ENCODE data around the gene TAB2.
"Not testable (repeated sequence)": the region's sequence is repeated elsewhere in the genome, so short reads cannot be mapped to it uniquely, and the experiment has no call there.

The TAB2 gene

DNA sequence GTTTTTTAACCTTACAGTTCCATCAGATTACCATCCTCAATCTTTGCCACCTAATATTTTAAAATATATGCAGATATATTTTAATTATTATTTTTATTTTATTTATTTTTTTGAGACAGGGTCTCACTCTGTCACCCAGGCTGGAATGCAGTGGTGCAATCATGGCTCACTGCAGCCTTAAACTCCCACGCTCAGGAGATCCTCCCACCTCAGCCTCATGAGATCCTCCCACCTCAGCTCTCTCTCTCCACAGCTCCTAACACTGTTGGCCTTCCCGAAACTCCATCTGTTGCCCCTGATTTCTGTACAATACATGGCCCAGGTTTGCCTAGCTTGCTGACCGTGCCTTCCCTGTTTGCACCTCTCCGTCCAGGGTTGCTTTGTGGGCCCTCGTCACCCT, 4.4 kb upstream of the TAB2 start:
- DNase-seq: no peak

DNA sequence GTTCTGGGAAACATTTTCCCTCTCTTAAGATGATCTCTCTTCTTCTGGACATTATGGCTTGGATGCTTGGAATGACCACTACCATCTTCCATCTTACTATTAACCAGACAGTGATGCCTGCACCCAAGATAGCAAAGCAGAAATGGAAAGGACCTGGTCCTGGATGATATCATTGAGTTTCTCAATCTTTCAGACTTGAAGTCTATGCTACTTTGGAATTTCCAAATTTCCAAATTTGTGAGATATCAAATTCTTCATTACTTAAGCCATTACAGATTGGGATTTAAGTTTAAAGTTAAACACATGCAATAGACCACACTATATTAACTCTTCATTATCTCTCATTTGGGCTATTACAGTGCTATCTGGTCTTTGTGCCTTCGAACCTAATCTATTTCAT, 3.7 kb upstream of the TAB2 start:
- DNase-seq: no peak

DNA sequence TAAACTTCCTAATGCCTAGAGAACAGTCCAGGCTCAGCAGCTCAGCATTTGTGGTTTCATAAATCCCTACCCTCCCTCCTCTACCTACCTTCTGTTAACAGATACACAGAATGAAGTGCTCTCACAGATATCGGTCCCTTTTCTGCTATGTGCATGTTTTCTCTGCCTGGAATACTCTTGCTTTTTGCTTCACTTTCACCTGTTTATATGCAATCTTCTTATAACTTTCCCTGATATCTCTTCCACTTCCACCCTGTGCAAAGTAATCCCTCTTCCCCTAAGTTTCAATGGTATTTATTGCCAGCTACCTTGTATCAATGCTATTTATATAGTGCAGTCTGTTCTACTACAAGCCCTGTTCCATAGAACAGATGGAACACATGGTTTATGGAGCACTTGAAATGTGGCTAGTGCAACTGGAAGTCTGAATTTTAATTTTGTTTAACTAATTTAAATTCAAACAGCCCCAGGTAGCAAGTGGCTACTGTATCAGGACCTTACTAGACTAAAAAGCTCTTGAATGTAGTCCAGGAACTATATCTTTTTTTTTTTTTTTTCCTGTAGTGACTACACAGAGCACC, 3.1 kb upstream of the TAB2 start:
- no peak for DNase-seq

DNA sequence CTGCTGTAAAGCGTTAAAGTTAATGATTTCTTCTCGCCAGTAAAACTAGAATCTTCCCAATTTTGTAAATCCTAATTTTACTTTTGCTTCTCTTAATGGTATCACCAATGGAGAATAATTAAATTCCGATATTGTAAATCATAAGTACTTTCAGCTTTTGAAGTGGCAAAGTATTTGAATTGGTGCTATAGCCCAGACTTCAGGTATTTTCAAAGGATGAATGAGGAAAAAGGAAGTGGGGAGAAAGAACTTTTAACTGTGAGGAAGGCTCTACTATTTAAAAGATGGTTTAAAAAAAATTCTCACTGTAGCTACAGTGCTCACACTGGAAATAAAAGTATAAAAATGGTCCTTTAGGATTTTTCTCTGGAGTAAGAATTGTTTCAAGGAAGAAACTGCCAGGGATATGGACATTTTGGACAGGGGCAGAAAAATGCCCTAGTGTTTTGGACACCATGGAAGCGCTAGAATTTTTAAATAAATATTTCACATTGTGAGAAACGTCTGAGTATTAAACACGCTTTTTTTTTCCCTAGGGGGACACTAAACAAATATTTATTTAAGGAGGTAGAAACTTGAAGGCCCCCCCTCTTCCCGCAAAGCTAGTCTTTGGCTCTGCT, 1.3 kb upstream of the TAB2 start:
- DNase-seq: no peak

DNA sequence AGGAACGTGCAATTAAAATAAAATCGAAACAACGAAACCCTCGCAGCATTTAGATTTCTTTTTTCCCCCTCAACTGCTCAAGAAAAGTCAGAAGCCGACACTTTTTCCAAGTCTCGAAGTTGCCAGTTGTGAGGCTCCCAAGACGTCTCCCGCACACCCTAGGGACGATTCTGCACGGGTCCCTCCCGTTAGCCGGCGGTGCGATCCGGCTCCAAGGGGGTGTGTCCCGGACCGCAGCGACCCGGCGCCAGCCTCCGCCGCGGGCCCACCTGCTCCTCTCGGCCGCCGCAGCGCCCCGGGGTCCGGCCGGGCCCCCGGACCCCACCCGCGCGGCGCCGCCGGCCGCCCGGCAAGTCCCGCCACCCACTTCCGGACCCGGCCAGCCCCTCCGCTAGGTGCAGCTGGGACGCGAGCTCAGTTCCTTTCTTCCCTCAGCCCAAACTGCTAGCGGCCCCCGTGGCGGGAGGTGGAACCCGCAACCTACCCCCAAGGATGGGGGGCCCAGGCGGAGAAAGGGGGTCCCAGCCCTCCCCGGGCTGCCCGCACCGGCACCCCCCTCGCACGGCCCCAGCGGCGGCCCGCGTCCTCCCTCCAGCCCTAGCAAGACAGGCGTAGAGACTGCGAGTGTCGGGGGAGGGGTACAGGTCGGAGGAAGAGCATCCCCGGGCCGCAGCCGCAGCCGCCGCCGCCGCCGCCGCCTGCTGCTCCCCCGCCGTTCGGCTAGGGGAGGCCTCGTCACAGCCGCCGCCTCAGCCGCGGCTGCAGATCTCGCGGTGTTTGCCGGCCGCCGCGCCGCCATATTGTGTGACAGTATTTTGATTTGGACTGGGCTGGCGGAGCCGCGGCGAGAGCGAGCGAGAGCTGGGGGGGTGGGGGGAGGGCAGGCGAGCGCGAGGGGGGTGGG, 520 bp upstream of the TAB2 start:
- DNase-seq: no peak

DNA sequence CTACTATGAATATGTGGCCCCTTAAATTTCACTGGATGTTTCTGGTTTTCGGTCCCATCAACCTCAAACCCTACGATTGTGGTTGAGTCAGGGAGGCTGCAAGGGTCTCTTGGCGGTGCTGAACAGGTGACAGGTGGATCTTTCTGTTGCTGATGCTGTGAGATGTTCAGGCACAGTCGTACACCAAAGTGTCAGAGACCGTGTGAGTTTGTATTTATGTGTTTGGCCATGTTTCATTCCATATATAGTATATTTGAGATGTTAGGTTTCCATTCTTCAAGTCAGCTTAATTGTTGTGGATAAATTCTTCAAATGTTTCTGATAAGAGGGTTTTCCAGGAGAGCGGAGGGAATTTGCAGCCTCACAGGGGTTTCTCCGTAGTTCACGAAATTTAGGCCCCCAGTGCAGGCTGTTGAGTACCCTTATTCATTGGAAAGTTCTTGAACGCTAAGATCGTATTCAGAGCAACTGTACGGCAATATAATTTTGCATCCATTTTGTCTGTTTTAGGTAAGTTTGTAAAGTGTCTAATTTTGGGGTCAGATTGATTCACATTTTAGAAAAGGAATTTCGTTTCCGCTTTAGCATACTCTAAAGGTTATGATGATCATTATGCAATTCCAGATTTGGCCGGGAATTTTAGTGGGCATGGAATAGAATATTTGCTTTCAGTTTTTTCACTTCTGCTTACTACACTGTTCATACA, 1.2 kb downstream of the TAB2 start:
- no peak for DNase-seq

DNA sequence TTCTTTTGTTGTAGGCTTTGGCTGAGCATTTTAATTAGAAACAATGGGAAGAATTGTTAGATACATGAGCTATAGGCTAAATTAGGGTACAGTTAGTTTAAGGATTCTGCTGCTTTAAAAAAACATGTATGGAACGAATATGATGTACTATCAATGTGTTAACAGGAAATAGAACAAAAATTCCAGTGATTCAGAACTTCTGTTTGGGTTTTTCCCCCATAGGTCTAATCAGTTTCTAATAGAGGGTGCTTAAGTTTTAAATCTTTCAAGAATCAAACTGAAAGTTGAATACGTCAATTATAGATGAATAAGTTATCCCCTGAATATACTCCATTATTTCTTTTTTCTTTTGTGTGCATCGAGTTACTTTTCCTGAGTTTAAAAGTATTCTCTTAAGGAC, 1.9 kb downstream of the TAB2 start:
- DNase-seq: no peak

DNA sequence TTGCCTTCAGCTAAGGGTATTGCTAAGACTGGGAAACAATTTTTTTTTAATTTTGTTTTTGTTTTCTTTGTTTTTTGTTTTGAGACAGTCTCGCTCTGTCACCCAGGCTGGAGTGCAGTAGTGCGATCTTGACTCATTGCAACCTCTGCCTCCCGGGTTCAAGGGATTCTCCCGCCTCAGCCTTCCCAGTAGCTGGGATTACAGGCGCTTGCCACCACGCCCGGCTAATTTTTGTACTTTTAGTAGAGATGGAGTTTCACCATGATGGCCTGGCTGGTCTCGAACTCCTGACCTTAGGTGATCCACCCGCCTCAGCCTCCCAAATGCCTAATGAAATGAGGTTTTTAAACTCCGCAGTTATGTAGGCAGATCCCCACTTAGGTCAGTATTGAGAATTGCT, 2.5 kb downstream of the TAB2 start:
- not testable (repeated sequence) for DNase-seq

DNA sequence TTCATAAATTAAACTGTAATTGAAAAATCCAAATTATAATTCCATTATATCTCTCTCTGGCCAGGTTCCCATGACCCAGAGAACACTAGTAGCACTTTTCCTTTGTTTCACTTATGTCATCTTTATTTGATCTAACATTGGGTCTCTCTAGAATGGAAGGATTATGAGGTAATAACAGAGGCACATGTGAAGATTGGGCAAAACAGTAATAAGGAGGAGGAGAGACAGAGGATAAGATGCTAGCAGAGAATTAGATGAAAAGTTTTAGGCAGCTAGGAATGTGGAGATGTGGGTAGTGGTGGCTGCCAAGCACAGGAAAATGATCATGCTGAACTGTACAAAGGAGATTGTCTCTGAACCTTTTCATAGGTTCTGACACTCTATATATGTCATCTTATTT, 3.3 kb downstream of the TAB2 start:
- DNase-seq: no peak

DNA sequence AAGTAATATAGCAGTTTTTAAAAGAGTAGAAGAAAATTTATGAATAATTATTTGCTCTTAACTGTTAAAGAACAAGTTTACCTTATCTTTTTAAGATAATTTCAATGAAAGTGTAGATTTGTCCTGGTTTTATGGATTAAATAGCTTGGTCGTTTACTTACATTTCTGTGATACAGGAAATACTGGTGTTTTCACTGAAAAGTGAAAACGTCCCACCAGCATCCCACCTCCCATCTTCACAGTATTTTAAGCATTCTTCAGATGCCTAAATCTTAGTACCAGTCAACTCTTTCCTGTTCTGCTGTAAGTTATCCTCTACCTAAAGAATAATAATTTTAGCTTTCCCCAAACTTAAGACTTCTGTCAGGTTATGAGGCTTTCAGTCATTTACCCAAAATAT, 5.8 kb downstream of the TAB2 start:
- no peak for DNase-seq

DNA sequence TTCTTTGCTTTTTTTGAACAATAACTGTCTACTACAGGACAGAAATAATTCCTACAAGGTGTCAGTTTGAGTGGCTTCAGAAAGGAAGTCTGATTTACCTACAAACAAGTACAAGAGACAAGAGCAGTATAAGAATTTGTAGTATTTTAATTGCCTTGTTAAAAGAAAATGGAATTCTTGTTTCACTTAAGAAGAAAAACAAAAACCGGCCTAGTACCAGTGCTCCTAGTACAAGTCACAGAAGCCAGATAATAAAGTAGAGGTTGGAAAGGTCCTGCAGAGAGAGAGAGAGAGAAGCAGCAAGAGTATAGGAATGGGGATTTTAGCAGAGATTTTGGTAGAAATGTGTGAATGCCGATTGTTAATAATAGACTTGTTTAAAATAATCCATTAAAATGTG, 6.4 kb downstream of the TAB2 start:
- no peak for DNase-seq

DNA sequence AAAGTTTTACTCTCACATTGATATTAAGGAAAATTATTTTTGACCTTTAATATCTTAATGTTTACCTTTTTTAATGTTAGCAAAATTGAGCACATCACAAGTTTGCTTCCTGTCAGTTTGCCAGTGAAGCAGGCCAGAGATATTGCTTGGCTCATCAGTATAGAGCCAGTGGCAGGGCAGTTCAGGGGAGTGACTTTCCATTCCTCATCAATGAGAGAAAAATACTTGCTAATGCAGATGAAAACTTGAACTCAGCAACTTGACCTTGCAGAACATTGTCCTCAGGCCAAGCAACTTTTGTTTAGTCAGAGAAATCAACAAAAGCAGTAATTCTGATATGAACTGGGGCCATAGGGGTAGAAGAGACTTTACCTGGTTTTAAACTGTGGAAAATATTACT, 6.9 kb downstream of the TAB2 start:
- DNase-seq: no peak

DNA sequence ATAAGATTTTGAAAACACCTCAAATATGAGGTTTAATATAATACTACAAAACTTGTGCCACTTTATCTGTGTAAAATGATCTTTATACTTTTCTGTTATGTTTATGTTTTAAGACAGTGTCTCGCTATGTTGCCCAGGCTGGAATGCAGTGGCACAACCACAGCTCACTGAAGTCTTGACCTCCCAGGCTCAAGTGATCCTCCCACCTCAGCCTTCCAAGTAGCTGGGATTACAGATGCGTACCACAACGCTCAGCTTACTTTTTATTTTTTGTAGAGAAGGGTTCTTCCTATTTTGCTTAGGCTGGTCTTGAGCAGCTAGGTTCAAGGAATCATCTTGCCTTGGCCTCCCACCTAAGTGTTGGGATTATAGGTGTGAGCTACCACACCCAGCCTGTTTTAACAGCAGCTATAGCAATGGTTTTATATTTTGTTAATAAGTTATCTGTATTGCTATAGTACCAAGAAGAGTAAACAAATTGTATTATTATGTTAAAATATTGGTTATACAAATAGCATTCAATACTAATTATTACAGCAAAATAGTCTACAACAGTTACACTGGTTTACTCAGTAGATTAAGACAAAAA, 8.2 kb downstream of the TAB2 start:
- DNase-seq: no peak

DNA sequence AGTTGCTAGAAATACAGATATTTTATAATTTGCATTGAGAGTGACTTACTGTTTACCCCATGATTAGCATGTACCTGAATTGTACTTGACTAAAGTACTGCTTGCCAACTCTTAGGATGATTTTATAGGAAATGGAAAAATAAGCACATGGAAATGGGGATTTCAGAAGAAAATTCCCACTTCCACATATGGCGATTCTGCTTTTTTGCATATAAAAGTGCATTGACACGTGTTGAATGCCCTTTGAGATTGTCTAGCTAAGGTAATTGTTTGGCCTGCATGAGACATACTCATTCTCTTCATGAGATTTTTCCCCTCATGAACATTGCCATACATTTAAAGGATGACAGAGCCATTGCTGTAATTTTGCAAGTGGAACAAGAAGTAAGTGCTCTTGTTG, 10.1 kb downstream of the TAB2 start:
- DNase-seq: no peak

DNA sequence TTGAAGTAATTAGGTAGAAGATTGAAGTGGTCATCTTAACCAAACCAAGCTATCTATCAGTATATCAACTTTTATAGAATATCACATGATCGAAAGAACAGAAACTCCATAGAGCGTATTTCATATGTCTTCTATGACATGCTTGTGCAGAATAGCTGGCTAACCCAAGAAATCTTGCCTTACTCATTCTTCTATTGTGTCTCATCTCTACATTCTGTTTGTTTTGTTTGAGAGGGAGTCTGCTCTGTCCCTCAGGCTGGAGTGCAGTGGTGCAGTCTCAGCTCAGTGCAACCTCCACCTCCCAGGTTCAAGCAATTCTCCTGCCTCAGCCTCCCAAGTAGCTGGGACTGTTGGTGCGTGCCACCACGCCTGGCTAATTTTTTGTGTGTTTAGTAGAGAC, 10.6 kb downstream of the TAB2 start:
- no peak for DNase-seq

DNA sequence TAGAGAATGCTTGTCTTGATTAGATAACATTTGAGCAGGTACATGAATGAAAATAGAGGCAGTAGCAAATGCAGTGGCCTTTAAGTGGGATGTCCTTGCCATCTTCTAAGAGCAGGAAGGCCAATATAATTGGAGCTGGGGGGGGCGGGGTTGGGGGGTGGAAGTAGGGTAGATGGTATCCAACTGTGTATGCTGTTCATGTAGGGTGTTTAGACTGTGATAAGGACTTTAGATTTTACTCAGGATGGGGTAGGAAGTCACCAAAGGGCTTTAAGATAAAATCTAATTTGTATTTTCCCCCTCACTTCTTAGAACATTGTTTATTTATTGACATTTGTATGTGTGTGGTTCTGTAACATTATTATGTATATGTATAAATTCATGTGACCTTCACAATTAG, 12.0 kb downstream of the TAB2 start:
- no peak for DNase-seq

DNA sequence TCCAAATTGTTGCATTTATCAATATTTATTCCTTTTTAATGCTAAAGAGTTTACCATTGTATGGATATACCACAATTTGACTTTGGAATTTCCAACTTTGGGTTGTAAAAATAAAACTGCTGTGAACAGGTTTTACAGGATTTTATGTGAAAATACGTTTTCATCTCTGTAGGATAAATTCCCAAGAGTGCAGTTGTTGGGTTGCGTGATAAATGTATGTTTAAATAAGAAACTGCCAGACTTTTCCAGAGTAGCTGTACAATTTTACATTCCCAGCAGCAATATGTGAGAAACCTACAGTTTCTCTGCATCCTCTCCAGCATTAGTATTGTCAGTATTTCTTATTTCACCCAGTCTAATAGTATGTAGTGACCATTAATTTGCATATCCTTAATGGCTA, 12.6 kb downstream of the TAB2 start:
- no peak for DNase-seq

DNA sequence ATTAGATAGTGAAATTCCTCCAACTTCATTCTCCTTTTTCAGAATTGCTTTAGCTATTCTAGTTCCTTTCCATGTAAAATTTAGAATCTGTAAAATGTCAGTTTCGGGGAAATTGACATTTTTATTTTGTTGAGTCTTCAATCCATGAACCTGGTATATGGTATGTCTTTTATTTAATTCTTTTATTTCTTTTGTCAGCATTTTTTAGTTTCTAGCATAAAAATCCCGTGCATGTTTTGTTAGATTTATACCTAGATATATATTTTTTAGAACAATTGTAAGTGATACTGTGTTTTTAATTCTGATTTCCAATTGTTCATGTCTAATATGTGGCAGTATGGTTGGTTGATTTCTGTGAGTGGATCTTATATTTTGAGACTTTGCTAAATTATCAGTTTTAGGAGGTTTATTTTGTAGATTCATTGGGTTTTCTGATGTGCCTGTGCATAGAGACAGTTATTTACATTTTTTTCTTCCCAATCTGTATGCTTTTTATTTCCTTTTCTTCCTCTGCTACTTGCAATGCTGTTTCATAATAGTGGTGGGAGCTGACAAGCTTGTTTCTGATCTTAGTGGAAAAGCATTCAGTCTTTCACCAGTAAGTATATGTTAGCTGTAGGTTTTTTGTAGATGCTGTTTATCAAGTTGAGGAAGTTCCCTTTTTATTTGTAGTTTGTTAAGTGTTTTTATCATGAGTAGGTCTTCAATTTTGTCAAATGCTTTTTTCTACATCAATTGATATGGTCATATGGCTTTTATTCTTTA, 13.7 kb downstream of the TAB2 start:
- no peak for DNase-seq

DNA sequence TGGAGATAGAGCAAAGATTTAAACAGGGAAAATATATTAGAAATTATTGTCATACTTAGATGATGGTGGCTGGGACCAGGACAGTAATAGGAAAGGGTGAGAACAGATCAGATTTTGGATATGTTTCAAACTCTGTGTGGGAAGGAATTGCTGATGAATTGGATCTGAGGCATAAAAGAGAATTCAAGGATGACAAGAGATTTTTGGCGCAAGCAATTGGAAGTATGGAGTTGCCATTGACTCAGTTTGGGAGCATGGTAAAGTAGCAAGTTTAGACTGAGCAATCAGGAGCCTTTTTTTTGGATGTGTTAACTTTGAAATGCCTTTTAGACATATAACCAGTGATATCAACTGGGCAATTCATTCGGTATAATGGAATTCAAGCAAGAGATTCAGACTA, 14.4 kb downstream of the TAB2 start:
- DNase-seq: no peak

DNA sequence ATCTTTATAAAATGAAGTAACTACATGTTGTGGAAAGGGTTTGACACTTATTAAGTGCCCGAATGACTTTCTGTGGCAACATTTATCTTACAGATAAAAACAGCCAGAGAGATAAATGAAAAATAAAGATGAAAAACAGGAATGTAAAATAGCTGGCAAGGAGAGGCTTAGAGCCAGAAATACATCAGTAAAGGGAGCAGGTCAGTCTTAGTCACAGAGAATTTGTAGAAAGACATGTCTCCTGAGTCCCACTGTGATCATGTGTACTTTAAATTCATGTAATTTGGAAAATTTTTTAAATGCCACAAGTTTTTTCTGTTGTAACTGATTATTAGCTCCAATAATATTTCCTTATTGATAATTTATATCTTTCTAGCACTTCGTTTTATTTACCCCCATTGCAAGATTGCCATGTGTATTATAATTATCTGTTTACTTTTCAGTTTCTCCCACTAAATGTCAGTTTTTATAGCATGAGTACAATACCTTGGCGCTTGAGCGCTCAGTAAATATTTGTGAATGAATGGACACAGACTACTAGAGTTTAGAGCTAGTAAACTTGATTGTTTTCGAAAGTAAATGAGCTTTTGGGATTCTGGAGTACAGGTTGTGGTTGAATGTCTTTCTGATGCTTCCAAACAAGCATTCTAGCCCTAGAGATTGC, 15.2 kb downstream of the TAB2 start:
- DNase-seq: no peak

DNA sequence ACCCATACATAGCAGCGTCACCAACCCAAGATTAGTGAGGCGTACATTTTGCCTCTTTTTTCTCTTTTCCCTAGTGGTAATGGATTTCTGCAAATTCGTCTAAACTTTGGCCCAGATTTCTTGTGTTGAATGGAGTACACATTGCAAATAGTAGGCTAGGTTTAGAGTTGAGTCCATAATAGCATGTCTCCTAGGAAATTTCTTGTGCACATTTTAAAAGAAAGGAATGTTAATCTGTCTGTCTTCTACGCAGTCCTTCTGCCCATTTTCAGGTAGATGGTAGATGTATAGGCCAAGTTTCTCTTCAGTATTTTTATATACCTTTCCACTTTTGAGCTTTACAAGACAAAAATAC, 15.7 kb downstream of the TAB2 start:
- DNase-seq: no peak

DNA sequence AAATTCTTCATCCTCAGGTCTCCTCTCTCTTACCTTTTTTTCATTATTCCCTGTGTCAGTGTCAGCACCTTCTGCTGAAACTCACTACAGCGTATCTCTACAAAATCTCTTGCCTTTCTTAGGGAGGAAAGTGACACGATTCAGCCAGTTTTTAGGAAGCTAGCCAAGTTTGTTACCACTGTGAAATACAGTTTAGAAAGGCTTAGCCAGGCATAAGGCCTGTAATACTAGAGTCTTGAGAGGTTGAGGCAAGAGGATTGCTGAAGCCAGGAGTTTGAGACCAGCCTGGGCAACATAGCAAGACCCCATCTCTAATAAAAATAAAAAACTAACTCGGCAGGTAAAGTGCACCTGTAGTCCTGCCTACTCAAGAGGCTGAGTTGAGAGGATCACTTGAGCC, 16.7 kb downstream of the TAB2 start:
- DNase-seq: no peak

Measured in cortex of kidney (tissue), 1 donor.